HG02852 (cell line): ENCODE data around the gene PRRX1.

ENCODE experiments used
- ATAC-seq: cut with Tn5 transposase; IDR thresholded peaks from one replicate; pipeline ENCODE4 v1.9.1; 2021; ENCODE audit warnings: mild to moderate bottlenecking, moderate library complexity; ENCODE audit not compliant: unreplicated experiment

PRRX1 gene

GRCh38 chr1:170714938-170715337, 51.0 kb downstream of the PRRX1 start:
- ATAC-seq: no peak

DNA sequence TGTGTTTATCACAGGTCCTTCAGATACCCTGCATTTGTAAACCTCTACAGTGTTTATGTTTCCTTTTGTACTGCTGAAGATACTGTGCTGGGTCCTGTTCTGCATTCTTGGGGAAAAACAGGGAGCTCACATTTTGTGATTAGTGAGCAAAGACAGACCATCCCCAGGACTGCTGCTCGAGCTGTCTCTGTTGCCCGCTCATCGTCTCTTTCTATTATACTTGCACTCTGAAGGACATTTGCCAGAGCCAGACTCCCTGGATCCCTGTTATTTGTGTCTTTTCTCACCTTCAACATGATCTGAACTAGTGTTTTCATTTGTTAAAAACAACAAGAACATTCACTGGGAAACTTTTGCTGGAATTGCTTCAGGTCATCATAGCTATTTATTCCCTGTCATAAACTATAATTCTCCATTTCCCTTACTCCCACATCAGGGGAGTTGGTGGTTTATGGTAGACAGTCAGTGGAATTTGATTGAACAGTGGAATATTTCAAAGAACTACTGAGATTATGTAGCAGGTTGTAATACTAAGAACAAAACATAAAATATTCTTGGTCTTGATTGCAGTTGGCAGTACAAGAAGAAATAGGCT, 53.0 kb downstream of the PRRX1 start:
- ATAC-seq: no peak

DNA sequence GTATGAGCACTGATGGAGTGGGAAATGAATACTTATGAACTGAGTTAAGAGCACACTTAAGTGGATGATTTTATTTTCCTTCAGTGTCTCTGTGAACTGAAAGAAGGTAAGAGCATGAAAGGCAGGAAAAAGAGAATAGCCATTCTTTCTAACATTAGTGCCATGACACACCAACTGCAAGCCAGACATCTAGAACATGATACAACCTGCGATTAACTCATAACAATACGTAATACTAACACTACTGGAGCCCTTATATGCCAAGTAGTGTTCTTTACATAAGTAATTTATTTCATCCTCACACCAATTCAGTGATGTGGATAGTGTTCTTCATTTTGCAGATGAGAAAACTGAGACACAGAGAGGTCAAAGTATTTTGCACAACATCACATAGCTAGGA, 56.7 kb downstream of the PRRX1 start:
- ATAC-seq: no peak

- no peak for ATAC-seq
Observed at GRCh38 chr1:170721621-170722020, 57.7 kb downstream of the PRRX1 start.

DNA sequence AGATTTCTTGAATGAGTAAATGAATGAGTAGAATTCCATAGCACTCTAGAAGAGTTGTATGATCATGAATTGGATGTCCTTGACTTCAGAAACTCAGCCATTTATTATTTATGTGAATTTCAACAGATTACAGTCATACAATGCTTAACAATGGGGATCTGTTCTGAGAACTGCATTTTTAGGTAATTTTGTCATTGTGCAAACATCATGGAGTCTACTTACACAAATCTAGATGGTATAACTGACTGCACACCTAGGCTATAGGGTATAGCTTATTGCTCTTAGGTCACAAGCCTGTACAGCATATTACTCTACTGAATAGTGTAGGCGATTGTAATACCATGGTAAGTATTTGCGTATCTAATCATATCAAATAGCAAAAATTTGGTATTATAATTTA, 59.6 kb downstream of the PRRX1 start:
- no peak for ATAC-seq

- no peak for ATAC-seq
Observed at GRCh38 chr1:170725326-170725725, 61.4 kb downstream of the PRRX1 start.

DNA sequence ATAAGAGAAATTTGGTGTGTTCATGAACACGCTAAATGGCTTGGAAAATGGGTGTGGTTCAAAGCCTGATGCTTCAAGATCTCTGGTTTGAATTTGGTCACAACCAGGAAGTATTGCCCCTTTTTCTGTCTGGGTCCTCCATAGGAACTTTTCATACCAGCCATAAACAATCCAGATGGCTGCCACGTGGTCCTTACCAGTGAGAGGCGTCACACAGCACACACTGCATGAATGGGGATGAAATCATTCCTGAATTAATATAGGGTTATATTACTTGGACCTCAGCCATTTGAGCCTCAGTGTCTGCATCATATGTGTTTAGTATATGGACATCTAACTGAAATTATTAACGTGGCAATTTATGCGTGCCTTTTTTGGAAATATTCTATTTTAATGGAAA, 64.0 kb downstream of the PRRX1 start:
- ATAC-seq: no peak

GRCh38 chr1:170729225-170730002, 65.5 kb downstream of the PRRX1 start:
- no peak for ATAC-seq

DNA sequence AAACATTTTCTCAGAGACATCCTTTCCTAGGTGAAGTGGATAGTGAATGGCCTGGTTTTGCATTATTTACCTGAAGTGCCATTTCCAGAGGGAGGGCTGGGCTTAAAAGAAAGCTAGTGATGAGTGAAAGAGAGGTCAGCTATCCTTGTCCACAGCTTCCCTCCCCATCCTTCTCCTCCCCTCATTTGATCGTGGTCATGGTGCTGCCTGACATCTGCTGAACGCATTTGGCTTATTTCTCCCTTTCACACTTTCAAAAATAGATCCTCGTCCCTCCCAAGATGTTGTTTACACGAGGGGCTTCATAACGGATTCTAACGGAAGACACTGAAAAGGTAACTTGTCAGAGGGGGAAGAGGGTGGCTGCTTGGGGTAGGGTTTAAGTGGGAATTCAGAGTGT, 66.1 kb downstream of the PRRX1 start:
- no peak for ATAC-seq

- no peak for ATAC-seq
Observed at GRCh38 chr1:170730438-170730837, 66.5 kb downstream of the PRRX1 start.

- no peak for ATAC-seq
Observed at GRCh38 chr1:170731566-170732251, 67.8 kb downstream of the PRRX1 start.

DNA sequence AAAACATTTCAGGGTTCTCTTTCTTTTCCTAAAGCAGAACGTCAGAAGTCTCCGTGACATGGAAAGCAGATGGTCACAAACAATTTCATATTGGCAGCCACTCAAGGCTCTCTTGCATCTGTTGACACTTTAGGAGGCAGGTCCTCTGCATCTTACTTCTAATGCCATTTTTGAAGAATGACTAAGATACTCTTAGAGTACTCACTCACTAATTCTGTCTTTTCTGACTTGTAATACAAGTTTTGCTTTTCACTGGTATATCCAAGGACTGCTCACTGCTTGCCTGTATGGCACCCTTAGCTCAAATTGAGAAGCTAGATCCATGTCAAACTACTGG, 68.3 kb downstream of the PRRX1 start:
- no peak for ATAC-seq

- no peak for ATAC-seq
Observed at GRCh38 chr1:170734412-170735175, 70.7 kb downstream of the PRRX1 start.

- ATAC-seq: no peak
Observed at GRCh38 chr1:170735366-170736263, 71.7 kb downstream of the PRRX1 start.

DNA sequence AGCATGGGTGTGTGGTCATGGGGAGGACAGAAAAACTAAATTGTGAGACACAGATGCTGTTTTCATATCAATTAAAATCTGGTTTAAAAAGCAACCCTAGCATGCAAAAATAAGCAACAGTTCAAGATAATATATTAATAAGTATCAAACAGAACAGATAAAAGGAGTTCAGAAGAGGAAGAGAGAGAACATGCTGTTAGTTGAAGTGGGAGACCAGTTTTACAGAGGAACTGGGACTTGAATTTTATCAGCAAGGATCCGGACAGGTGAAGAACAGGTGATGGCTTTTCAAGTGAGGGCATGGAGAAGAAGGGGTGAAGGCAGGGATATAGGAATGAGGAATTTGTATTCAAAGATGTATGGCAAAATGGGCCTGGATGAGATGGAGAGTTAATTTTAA, 75.9 kb downstream of the PRRX1 start:
- ATAC-seq: no peak

DNA sequence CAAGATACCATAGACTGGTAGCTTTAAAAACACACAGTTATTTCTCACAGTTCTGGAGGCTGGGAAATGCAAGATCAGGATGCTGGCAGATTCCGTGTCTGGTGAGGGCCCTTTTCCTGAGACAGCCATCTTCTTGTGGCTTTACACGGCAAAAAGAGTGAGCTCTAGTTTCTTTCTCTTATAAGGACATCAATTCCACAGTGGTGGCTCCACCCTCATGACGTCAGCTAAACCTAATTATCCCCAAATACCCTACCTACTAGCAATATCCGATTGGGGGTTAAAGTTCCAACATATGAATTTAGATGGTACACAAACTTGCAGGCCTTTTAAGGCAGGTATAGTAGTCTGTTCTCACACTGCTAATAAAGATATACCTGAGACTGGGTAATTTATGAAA, 77.7 kb downstream of the PRRX1 start:
- no peak for ATAC-seq

DNA sequence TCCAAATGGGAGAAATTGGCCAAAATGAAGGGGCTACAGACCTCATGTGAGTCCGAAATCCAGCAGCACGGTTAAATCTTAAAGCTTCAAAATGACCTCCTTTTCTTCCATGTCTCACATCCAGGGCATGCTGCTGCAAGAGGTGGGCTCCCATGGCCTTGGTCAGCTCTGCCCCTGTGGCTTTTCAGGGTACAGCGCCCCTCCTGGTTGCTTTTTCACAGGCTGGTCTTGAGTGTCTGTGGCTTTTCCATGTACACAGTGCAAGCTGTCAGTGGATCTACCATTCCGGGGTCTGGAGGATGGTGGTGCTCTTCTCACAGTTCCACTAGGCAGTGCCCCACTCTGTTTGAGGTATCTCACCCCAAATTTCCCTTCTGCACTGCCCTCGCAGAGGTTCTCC, 78.7 kb downstream of the PRRX1 start:
- no peak for ATAC-seq

- ATAC-seq: no peak
Observed at GRCh38 chr1:170743083-170743482, 79.2 kb downstream of the PRRX1 start.

GRCh38 chr1:170749549-170749948, 85.6 kb downstream of the PRRX1 start:
- ATAC-seq: no peak

DNA sequence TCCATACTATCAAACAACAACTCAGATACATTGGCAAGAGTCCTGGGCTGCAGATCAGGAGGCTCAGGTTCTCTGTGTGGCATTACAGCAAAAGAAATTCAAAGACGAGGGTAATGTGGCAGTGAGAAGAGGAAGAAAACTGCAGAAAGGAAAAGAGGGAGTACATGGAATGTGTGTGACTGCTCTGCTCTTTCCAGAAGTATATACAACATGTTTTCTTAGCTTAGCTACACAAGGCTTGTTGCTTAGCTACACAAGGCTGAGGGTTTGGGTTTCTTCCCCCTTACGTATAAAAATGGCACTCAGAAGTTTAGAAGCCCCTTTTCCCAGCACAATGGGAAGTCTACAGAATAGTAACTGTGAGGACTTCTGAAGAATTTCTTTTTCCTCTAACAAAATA, 86.0 kb downstream of the PRRX1 start:
- ATAC-seq: no peak

DNA sequence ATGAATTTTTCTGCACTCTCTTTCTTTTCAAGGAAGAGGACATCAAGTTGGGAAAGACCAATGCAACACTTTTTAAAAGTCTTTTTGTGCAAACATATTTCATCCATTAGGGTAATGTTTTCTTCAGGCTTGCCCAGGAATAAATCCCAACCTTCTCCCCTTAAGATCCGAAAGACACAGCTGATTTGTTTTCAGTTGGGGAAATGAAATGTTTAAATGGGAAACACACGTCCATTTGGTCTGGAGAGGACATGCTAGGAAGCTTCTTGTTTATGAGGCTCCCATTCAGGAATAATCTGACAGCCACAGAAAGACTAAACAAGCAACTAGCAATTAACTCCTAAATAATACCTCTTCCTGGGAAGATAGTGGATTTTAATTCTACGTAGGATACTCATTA, 91.9 kb downstream of the PRRX1 start:
- no peak for ATAC-seq
